ENCODE measurements around the gene VARS2. TPM values are rescaled to one million over a fixed set of nuclear protein-coding genes. Genes with fewer than 3 reads are reported as not detected.

VARS2 gene
- total and polyA plus RNA-seq, 2 donors (not counting 3 experiments of a cell fraction or from before 2014, with no cell fraction given): 17.8 to 34.3 TPM

- Histone ChIP-seq H2AFZ (ENCODE audit: low read depth, low read length) (no peak overlapping the region), H4K20me1 (replicated peaks; ENCODE audit: control insufficient read depth, extremely low read depth, insufficient read depth, low read length) (no peaks in the 10 kb centered on the region), H3K36me3 (ENCODE audit: control insufficient read depth in 2 of 2, extremely low read depth in 1 of 2, insufficient read depth in 2 of 2, low read length in 2 of 2) (peaks cover 0 to 2% of the 10 kb centered on the region in 2 experiments), H3K9me1 (replicated peaks; ENCODE audit: control insufficient read depth, extremely low read depth, insufficient read depth, low read length) (no peaks in the 10 kb centered on the region), H3K27me3 (ENCODE audit: control insufficient read depth in 2 of 2, insufficient read depth in 2 of 2, low read length in 2 of 2) (no peaks in the 10 kb centered on the region), H3K4me3 (replicated peaks in 1 of 3; ENCODE audit: insufficient read depth in 1 of 3, low read depth in 1 of 3, low read length in 3 of 3) (no peak overlapping the region), H3K9ac (replicated peaks; ENCODE audit: extremely low read depth, insufficient read depth, low read length) (no peak overlapping the region), H3K9me3 (replicated peaks; ENCODE audit: control insufficient read depth, insufficient read depth, low read length) (no peaks in the 10 kb centered on the region), H3K4me2 (ENCODE audit: insufficient read depth, low read length) (no peak overlapping the region), H3K27ac (ENCODE audit: insufficient read depth, low read depth, low read length) (no peak overlapping the region), H3K79me2 (ENCODE audit: control insufficient read depth, insufficient read depth, low read length) (no peaks in the 10 kb centered on the region), H3K4me1 (ENCODE audit: control insufficient read depth, extremely low read depth, insufficient read depth, low read length) (peaks cover 3% of the 10 kb centered on the region)
- no TSS peak for BruUV-seq (replicated peaks)
- ChIA-PET POLR2A (no interaction called here), CTCF (interaction anchor here (1.0 kb wide), 1 partner anchor 81 kb away, joined by 5 read pairs; no protein-coding TSS in a partner anchor)
- dilution Hi-C loops (cut with MboI; ENCODE audit: extremely low pct_ligation_motif_present, low sequenced_read_pairs) (no loop called here), intact Hi-C loops (cut with micrococcal nuclease) (no loop called here)
- DNase-seq (ENCODE audit: low read depth, low spot score) (no peak), FAIRE-seq (no peak)
- TF ChIP-seq POLR2AphosphoS5 (IDR thresholded peaks at IDR 0.05; ENCODE audit: insufficient read depth, low read depth, low read length) (no peak), JUN (IDR thresholded peaks at IDR 0.05; ENCODE audit: borderline replicate concordance, insufficient read depth, insufficient read length, low read depth) (no peak), GATA2 (IDR thresholded peaks at IDR 0.05; ENCODE audit: insufficient read depth, insufficient read length, low read depth, low read length) (no peak), POLR2A (IDR thresholded peaks at IDR 0.05; ENCODE audit: low read depth, low read length) (no peak), MYC (IDR thresholded peaks at IDR 0.05; ENCODE audit: low read depth, low read length) (no peak), FOS (IDR thresholded peaks at IDR 0.05; ENCODE audit: borderline replicate concordance, insufficient read depth, low read length) (no peak), CTCF (IDR thresholded peaks at IDR 0.05; ENCODE audit: extremely low read depth in 1 of 2, insufficient read depth in 1 of 2, low read depth in 1 of 2, low read length in 2 of 2) (no peak), EZH2 (IDR thresholded peaks at IDR 0.05; ENCODE audit: borderline replicate concordance, low read depth, low read length, severe bottlenecking) (no peak), MAX (IDR thresholded peaks at IDR 0.05; ENCODE audit: insufficient read depth, insufficient read length) (no peak)
These were observed 11.3 kb upstream of the VARS2 start for GRCh38 chr6:30902709-30903108.
